Activated naive CD8-positive, alpha-beta T cell treated with anti-CD3 and anti-CD28 coated beads, Interleukin-2, amount 50 U/mL, for 16 hours (primary cell): ENCODE measurements around the gene TRIM16.
"Not testable (repeated sequence)": the region's sequence is repeated elsewhere in the genome, so short reads cannot be mapped to it uniquely, and the experiment has no call there.

ENCODE experiments used
- DNase-seq: peaks from one replicate; pipeline ENCODE4 v3.0.0-alpha.2; 2020; ENCODE audit warnings: low read depth, low spot score

TRIM16 gene

GRCh38 chr17:15616828-15617227 is 67.3 kb downstream of the TRIM16 start:
- not testable (repeated sequence) for DNase-seq

GRCh38 chr17:15615850-15616249 is 68.3 kb downstream of the TRIM16 start:
- DNase-seq = not testable (repeated sequence)

GRCh38 chr17:15613111-15613510 is 71.0 kb downstream of the TRIM16 start:
- not testable (repeated sequence) for DNase-seq

GRCh38 chr17:15592960-15593359 is 91.2 kb downstream of the TRIM16 start:
- not testable (repeated sequence) for DNase-seq

- DNase-seq = not testable (repeated sequence)
Measured at GRCh38 chr17:15591986-15592385, 92.1 kb downstream of the TRIM16 start.

- DNase-seq = not testable (repeated sequence)
Measured at GRCh38 chr17:15590844-15591243, 93.3 kb downstream of the TRIM16 start.

- not testable (repeated sequence) for DNase-seq
Measured at GRCh38 chr17:15589544-15590536, 94.3 kb downstream of the TRIM16 start.

GRCh38 chr17:15588017-15588416 is 96.1 kb downstream of the TRIM16 start:
- DNase-seq = not testable (repeated sequence)

- not testable (repeated sequence) for DNase-seq
Measured at GRCh38 chr17:15583313-15583712, 100.8 kb downstream of the TRIM16 start.

GRCh38 chr17:15581462-15581861 is 102.6 kb downstream of the TRIM16 start:
- not testable (repeated sequence) for DNase-seq
